GM12892 (cell line): ENCODE results near the gene RPTOR.

Experiments used
- POLR2A ChIP-seq: IDR thresholded peaks from 2 replicates; pipeline ENCODE4 v1.6.1; 2011; ENCODE audit warnings: low read depth, low read length, control low read depth
- POLR2AphosphoS5 ChIP-seq: IDR thresholded peaks from 2 replicates; pipeline ENCODE4 v1.6.1; 2011; ENCODE audit warnings: low read depth, low read length, control low read depth
- TAF1 ChIP-seq: IDR thresholded peaks from 2 replicates; pipeline ENCODE4 v1.6.1; 2011; ENCODE audit warnings: low read depth, mild to moderate bottlenecking, control low read depth, low read length, borderline replicate concordance

- TF ChIP-seq POLR2AphosphoS5, result no peak
- TF ChIP-seq TAF1, result no peak
- no peak for TF ChIP-seq POLR2A
Observed at GRCh38 chr17:80763293-80763867, 218.7 kb downstream of the RPTOR start.
